ENCODE results near the gene DAO. TPM values are rescaled to one million over a fixed set of nuclear protein-coding genes. Genes with fewer than 3 reads are reported as not detected.
A peak's percentile ranks its signal among the peaks of the same experiment; 100 is the strongest.

The DAO gene
- polyA plus RNA-seq, 1 experiment = not detected

DNA sequence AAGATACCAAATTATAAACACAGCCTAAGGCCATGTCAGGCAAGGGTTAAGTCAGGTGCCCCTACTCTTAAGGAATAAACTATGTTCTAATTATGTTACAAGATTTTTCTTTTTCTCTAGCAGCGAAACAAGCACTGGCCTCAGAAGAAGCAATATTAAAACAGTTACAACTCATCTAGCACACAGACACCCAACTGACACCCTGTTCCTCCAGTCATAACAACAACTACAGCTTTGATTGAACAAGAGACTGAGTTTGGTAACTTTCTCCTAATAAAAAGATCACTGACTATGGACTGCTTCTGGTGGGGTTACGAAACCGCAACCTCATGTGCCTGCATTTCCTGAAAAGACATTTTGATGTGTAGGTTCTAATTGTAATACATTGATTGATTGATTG lies 3.3 kb upstream of the DAO start:
- H3K36me3 ChIP-seq (ENCODE audit: control insufficient read depth, insufficient read depth, low read length) = no peaks in the 10 kb centered on the region
- POLR2A ChIA-PET = no interaction called here
- H3K27me3 ChIP-seq (ENCODE audit: control insufficient read depth, insufficient read depth, low read length) = peaks cover 3% of the 10 kb centered on the region
- no peak for DNase-seq (ENCODE audit: low read depth)
- H3K4me3 ChIP-seq (ENCODE audit: low read depth, low read length) = no peak overlapping the region
- TF ChIP-seq, protein P1, sequence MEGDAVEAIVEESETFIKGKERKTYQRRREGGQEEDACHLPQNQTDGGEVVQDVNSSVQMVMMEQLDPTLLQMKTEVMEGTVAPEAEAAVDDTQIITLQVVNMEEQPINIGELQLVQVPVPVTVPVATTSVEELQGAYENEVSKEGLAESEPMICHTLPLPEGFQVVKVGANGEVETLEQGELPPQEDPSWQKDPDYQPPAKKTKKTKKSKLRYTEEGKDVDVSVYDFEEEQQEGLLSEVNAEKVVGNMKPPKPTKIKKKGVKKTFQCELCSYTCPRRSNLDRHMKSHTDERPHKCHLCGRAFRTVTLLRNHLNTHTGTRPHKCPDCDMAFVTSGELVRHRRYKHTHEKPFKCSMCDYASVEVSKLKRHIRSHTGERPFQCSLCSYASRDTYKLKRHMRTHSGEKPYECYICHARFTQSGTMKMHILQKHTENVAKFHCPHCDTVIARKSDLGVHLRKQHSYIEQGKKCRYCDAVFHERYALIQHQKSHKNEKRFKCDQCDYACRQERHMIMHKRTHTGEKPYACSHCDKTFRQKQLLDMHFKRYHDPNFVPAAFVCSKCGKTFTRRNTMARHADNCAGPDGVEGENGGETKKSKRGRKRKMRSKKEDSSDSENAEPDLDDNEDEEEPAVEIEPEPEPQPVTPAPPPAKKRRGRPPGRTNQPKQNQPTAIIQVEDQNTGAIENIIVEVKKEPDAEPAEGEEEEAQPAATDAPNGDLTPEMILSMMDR (IDR thresholded peaks at IDR 0.05; ENCODE audit: insufficient read depth, low read depth, low read length) = no peak
- CTCF ChIA-PET = no interaction called here

DNA sequence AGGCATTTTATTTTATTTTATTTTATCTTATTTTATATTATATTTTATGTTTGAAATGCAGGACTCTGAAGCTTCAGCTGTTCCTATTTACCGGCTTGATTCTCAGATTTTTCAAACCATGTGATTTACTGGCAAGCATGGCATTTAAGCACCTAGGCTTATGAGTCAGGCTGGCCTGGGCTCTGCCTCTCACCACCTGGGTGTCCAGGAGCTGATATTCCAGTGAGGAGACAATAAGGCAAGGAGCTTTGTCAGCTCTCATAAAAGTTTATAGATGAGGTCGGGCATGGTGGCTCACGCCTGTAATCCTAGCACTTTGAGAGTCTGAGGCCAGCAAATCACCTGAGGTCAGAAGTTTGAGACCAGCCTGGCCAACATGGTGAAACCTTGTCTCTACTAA lies 2.1 kb downstream of the DAO start:
- no peak overlapping the region for H3K4me3 ChIP-seq (ENCODE audit: low read depth, low read length)
- ChIA-PET CTCF (interaction anchor here (1.3 kb wide), 1 partner anchor 14 kb away, joined by 3 read pairs; no protein-coding TSS in a partner anchor), POLR2A (no interaction called here)
- TF ChIP-seq, protein P1 (IDR thresholded peaks at IDR 0.05; ENCODE audit: insufficient read depth, low read depth, low read length) = no peak
- H3K27me3 ChIP-seq (ENCODE audit: control insufficient read depth, insufficient read depth, low read length) = peaks cover 3% of the 10 kb centered on the region
- no peaks in the 10 kb centered on the region for H3K36me3 ChIP-seq (ENCODE audit: control insufficient read depth, insufficient read depth, low read length)
- no peak for DNase-seq (ENCODE audit: low read depth)

DNA sequence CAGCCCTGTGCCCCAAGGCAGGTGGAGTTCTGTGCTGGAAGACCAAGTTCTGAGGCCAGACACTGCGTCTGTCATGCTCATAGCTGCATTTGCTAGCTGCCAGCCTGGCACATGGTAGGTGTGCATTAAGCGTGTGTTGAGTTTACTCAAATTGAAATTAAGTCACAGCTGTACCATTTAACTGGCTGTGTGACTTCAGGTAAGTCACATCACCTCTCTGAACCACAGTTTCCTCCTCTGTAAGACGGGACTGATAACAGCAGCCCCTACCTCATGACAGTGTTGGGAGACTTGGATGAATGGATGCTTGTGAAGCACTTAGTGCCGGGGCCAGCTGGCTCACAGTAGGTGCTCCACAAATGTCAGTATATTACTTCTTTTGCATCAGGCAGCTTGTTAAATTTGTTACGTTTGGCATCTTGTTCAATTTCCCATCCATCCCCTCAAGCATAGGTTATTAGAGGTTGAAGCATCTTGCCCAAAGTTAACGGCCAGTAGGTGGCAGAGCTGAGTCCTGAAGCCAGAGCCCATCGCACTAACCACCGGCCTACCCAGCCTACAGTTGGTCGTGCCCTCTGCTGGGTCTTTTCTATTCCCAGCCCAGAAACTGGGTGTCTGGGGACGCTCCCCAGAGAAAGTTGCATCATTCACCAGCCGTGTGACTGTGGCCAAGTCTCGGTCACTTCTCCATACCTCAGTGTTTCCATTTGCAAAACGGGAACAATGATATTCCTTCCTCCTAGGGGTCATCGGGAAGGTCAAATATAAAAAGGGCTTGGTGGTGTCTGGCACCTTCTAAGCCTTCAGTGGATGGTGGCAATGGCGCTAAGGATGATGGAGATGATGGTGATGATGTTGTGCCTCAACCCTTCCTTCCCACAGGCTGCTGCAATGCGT lies 4.5 kb downstream of the DAO start:
- POLR2A ChIA-PET = no interaction called here
- H3K27me3 ChIP-seq (ENCODE audit: control insufficient read depth, insufficient read depth, low read length) = peaks cover 3% of the 10 kb centered on the region
- H3K36me3 ChIP-seq (ENCODE audit: control insufficient read depth, insufficient read depth, low read length) = no peaks in the 10 kb centered on the region
- DNase-seq (ENCODE audit: low read depth) = no peak
- TF ChIP-seq, protein P1 (IDR thresholded peaks at IDR 0.05; ENCODE audit: insufficient read depth, low read depth, low read length) = peak; percentile 54
- no peak overlapping the region for H3K4me3 ChIP-seq (ENCODE audit: low read depth, low read length)
- CTCF ChIA-PET = interaction anchor here (0.9 to 1.7 kb wide), 7 partner anchors 11 to 210 kb away, joined by 3 to 5 read pairs (median 4); partner anchors contain the start of gene ALKBH2

DNA sequence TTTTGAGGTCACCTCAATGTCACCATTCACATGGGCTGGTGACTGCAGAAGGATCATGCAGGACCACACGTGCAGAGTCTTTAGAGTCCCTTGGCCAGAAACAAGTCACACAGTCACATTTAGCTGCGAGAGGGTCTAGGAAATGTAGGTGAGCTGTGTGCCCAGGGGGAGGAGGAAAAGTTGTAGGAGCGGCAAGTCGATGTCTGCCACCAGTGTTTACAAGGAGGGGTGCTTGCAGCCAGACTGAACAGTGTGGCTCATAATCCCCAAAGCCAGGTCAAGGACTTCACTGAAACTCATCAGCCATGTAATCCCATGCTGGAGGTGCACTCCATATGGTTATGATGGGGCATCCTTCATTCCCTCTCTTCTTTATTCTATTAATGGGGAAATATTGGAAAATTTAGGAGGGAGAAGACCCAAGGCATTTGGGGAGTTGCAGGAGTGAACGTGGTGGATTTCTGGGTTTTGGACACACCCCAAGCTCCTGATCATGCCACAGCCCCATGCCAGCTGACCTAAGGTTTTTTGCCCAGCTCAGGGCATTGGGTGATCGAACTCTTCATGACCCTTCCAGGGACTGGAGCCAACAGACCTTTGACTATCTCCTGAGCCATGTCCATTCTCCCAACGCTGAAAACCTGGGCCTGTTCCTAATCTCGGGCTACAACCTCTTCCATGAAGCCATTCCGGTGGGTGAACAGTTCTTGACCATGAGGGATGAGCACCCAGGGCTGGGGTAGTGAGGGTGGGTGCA lies 7.2 kb downstream of the DAO start:
- H3K4me3 ChIP-seq (ENCODE audit: low read depth, low read length) = no peak overlapping the region
- ChIA-PET POLR2A (no interaction called here), CTCF (interaction anchor here (0.6 kb wide), 1 partner anchor 346 kb away, joined by 3 read pairs; no protein-coding TSS in a partner anchor)
- no peaks in the 10 kb centered on the region for H3K36me3 ChIP-seq (ENCODE audit: control insufficient read depth, insufficient read depth, low read length)
- no peaks in the 10 kb centered on the region for H3K27me3 ChIP-seq (ENCODE audit: control insufficient read depth, insufficient read depth, low read length)
- DNase-seq (ENCODE audit: low read depth) = no peak
- TF ChIP-seq, protein P1 (IDR thresholded peaks at IDR 0.05; ENCODE audit: insufficient read depth, low read depth, low read length) = no peak

DNA sequence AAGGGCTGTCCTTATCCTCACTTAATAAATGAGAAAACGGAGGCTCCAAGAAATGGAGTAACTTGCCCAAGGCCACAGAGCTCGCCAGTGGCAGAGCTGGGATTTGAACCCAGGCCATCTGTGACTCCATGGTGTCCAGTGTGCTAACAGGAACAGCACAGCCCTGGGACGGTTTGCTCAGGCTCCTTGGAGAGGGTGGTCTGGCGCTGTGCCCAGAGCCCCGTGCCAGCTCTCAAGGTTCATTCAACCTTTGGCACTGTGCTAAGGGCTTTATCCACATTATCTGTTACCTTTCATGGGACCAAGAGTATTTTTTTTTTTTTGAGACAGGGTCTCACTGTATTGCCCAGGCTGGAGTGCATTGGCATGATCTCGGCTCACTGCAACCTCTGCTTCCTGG lies 8.1 kb downstream of the DAO start:
- no peak for DNase-seq (ENCODE audit: low read depth)
- TF ChIP-seq, protein P1 (IDR thresholded peaks at IDR 0.05; ENCODE audit: insufficient read depth, low read depth, low read length) = no peak
- CTCF ChIA-PET = no interaction called here
- no peaks in the 10 kb centered on the region for H3K36me3 ChIP-seq (ENCODE audit: control insufficient read depth, insufficient read depth, low read length)
- H3K27me3 ChIP-seq (ENCODE audit: control insufficient read depth, insufficient read depth, low read length) = no peaks in the 10 kb centered on the region
- H3K4me3 ChIP-seq (ENCODE audit: low read depth, low read length) = no peak overlapping the region
- POLR2A ChIA-PET = no interaction called here
